Endothelial cell of umbilical vein (primary cell): Measurements from ENCODE around the gene ZBED5. TPM values are rescaled to one million over a fixed set of nuclear protein-coding genes. Genes with fewer than 3 reads are reported as not detected.
"Not testable (repeated sequence)": the region's sequence is repeated elsewhere in the genome, so short reads cannot be mapped to it uniquely, and the experiment has no call there.

ENCODE experiments used
- BruUV-seq: library from RNA; stranded (reverse); fragments of 400-500 nt; replicated peaks from 2 replicates; lab custom pipeline; 2021; lab: Mats Ljungman, UMichigan
- CTCF ChIA-PET: fragments of 300-600, 350-600 bp; sonication (Branson Sonifier 250); formaldehyde crosslinking; loops from one replicate; lab custom pipeline; 2021; ENCODE audit warnings: antibody characterized with exemption, inconsistent platforms; lab: Charles Lee
- POLR2A ChIA-PET: fragments of 300-600, 350-600 bp; sonication (Branson Sonifier 250); formaldehyde crosslinking; loops from one replicate; lab custom pipeline; 2021; ENCODE audit warnings: antibody characterized with exemption, inconsistent platforms; lab: Charles Lee
- DNase-seq: peaks from one replicate; pipeline ENCODE4 v3.0.0-alpha.2; 2011; ENCODE audit warnings: low read depth, low spot score
- FAIRE-seq: peaks from 2 replicates; lab custom pipeline; 2011; peaks lifted over from hg19 to GRCh38; lab: Jason Lieb, UNC
- H2AFZ ChIP-seq: 2 replicates; pipeline ENCODE4 v1.6.0; 2012; ENCODE audit warnings: low read depth, low read length, control low read depth, inconsistent platforms
- H3K27ac ChIP-seq: 2 replicates; pipeline ENCODE4 v1.5.1; 2011; ENCODE audit warnings: low read depth, mild to moderate bottlenecking, control low read depth, low read length, moderate library complexity; ENCODE audit not compliant: insufficient read depth
- H3K27me3 ChIP-seq, 2 experiments: 2 replicates each; pipeline versions ENCODE4 v1.6.0 to v1.6.1; 2011; ENCODE audit warnings: low read length in 2 of 2, mixed read lengths in 1 of 2; ENCODE audit not compliant: control insufficient read depth in 2 of 2, insufficient read depth in 2 of 2
- H3K36me3 ChIP-seq, 2 experiments: 2 replicates in 1 of 2; 3 replicates in 1 of 2; pipeline ENCODE4 v1.5.1; 2011; ENCODE audit warnings: low read length in 2 of 2, mild to moderate bottlenecking in 1 of 2, moderate library complexity in 1 of 2; ENCODE audit not compliant: control insufficient read depth in 2 of 2, insufficient read depth in 2 of 2; ENCODE audit errors: extremely low read depth in 1 of 2
- H3K4me1 ChIP-seq: 3 replicates; pipeline ENCODE4 v1.5.1; 2011; ENCODE audit warnings: mild to moderate bottlenecking, low read length; ENCODE audit not compliant: control insufficient read depth, insufficient read depth; ENCODE audit errors: extremely low read depth
- H3K4me2 ChIP-seq: 2 replicates; pipeline ENCODE4 v1.6.1; 2011; ENCODE audit warnings: low read length, control low read depth, mixed read lengths; ENCODE audit not compliant: insufficient read depth
- H3K4me3 ChIP-seq, 3 experiments: fragments of 200-600 bp in 1 of 3; sonication (generic), shearing (Covaris generic) in 1 of 3; replicated peaks in 1 of 3; 2 replicates each; pipeline ENCODE4 v1.5.1; 2011 to 2016; ENCODE audit warnings: control low read depth in 3 of 3, low read length in 3 of 3, mild to moderate bottlenecking in 2 of 3, inconsistent platforms in 1 of 3, low read depth in 1 of 3, moderate library complexity in 1 of 3; ENCODE audit not compliant: insufficient read depth in 1 of 3
- H3K79me2 ChIP-seq: 2 replicates; pipeline ENCODE4 v1.6.0; 2012; ENCODE audit warnings: low read length, inconsistent platforms; ENCODE audit not compliant: control insufficient read depth, insufficient read depth
- H3K9ac ChIP-seq: replicated peaks from 2 replicates; pipeline ENCODE3; 2011; ENCODE audit warnings: low read length, control low read depth; ENCODE audit not compliant: insufficient read depth; ENCODE audit errors: extremely low read depth
- H3K9me1 ChIP-seq: replicated peaks from 3 replicates; pipeline ENCODE4 v1.6.0; 2011; ENCODE audit warnings: mild to moderate bottlenecking, low read length; ENCODE audit not compliant: control insufficient read depth, insufficient read depth; ENCODE audit errors: extremely low read depth
- H3K9me3 ChIP-seq: replicated peaks from 2 replicates; pipeline ENCODE4 v1.5.1; 2012; ENCODE audit warnings: low read length, inconsistent platforms; ENCODE audit not compliant: control insufficient read depth, insufficient read depth
- H4K20me1 ChIP-seq: replicated peaks from 2 replicates; pipeline ENCODE3; 2011; ENCODE audit warnings: mild to moderate bottlenecking, low read length; ENCODE audit not compliant: control insufficient read depth, insufficient read depth; ENCODE audit errors: extremely low read depth
- CTCF ChIP-seq, 2 donors: IDR thresholded peaks; 1 replicate in 1 of 2; 2 replicates in 1 of 2; pipeline ENCODE4 v1.5.1; 2011; ENCODE audit warnings: low read length in 2 of 2, mild to moderate bottlenecking in 2 of 2, moderate library complexity in 2 of 2, control low read depth in 1 of 2, inconsistent platforms in 1 of 2, low read depth in 1 of 2; ENCODE audit not compliant: insufficient read depth in 1 of 2; ENCODE audit errors: extremely low read depth in 1 of 2
- EZH2 ChIP-seq: IDR thresholded peaks from 2 replicates; pipeline ENCODE4 v1.6.1; 2012; ENCODE audit warnings: borderline replicate concordance, low read depth, mild to moderate bottlenecking, moderate library complexity, low read length, inconsistent platforms; ENCODE audit not compliant: severe bottlenecking
- FOS ChIP-seq: IDR thresholded peaks from 2 replicates; pipeline ENCODE4 v1.6.1; 2011; ENCODE audit warnings: mild to moderate bottlenecking, low read length, moderate library complexity, borderline replicate concordance; ENCODE audit not compliant: insufficient read depth
- GATA2 ChIP-seq: IDR thresholded peaks from 2 replicates; pipeline ENCODE4 v1.7.0; 2011; ENCODE audit warnings: low read depth, mild to moderate bottlenecking, moderate library complexity, mixed read lengths, low read length; ENCODE audit not compliant: insufficient read length, insufficient read depth
- JUN ChIP-seq: IDR thresholded peaks from 2 replicates; pipeline ENCODE4 v1.6.1; 2011; ENCODE audit warnings: borderline replicate concordance, low read depth; ENCODE audit not compliant: insufficient read length, insufficient read depth
- MYC ChIP-seq: IDR thresholded peaks from one replicate; pipeline ENCODE4 v1.6.1; 2011; ENCODE audit warnings: mild to moderate bottlenecking, low read depth, low read length
- POLR2A ChIP-seq: IDR thresholded peaks from 2 replicates; pipeline ENCODE4 v1.6.1; 2012; ENCODE audit warnings: low read depth, mild to moderate bottlenecking, control low read depth, low read length
- POLR2AphosphoS5 ChIP-seq: IDR thresholded peaks from 2 replicates; pipeline ENCODE4 v1.6.1; 2012; ENCODE audit warnings: low read depth, mild to moderate bottlenecking, control low read depth, low read length, moderate library complexity; ENCODE audit not compliant: insufficient read depth
- dilution Hi-C: fragments of 300-500 bp; cut with MboI; formaldehyde crosslinking; loops from one replicate; pipeline ENCODE4 v1.15.0; 2019; ENCODE audit warnings: low sequenced_read_pairs; ENCODE audit not compliant: extremely low pct_ligation_motif_present
- intact Hi-C: fragments of 100-400 bp; cut with micrococcal nuclease; formaldehyde crosslinking; loops from one replicate; pipeline ENCODE4 v1.10.0; 2022
- polyA plus RNA-seq, 4 experiments: library from polyadenylated mRNA; depleted of rRNA in 3 of 4; stranded (reverse) in 3 of 4; unstranded in 1 of 4; fragments of >200 nt; gene quantifications; 2 replicates each; pipeline versions ENCODE4 v1.2.1 to v1.2.3, GENCODE V29; 2011 to 2012; ENCODE audit warnings: missing spikeins in 1 of 4
- total RNA-seq: library from RNA; stranded (reverse); gene quantifications from 2 replicates; pipeline ENCODE4 v1.2.3, GENCODE V29; 2021
- TF ChIP-seq, protein P1 (sequence below): IDR thresholded peaks from 2 replicates; pipeline ENCODE4 v1.6.1; 2011; ENCODE audit not compliant: insufficient read depth, insufficient read length

Gene ZBED5
- total and polyA plus RNA-seq, 2 donors (not counting 3 experiments of a cell fraction or from before 2014, with no cell fraction given): 41.2 to 59.4 TPM

DNA sequence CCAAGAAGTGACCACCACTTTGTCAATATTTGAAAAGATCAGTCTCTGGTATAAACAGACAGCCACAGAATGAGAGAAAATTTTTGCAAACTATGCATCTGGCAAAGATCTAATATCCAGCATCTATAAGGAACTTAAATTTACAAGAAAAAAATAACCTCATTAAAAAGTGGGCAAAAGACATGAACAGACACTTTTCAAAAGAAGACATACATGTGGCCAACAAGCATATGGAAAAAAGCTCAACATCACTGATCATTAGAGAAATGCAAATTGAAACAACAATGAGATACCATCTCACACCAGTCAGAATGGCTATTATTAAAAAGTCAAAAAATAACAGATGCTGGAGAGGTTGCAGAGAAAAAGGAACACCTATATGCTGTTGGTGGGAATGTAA, 32.2 kb upstream of the ZBED5 start:
- intact Hi-C loops, FAIRE-seq, H3K9me1 ChIP-seq, BruUV-seq, H2AFZ ChIP-seq, H3K9me3 ChIP-seq, H3K79me2 ChIP-seq, H3K36me3 ChIP-seq, DNase-seq, H3K4me1 ChIP-seq, H3K27me3 ChIP-seq, H3K9ac ChIP-seq, H3K4me3 ChIP-seq, H3K27ac ChIP-seq, POLR2A ChIA-PET, dilution Hi-C loops, H4K20me1 ChIP-seq, H3K4me2 ChIP-seq: not testable (repeated sequence)
- CTCF ChIA-PET: interaction anchor here (1.0 to 4.0 kb wide), 2 partner anchors 11 kb away, joined by 4 to 18 read pairs; no protein-coding TSS in a partner anchor

DNA sequence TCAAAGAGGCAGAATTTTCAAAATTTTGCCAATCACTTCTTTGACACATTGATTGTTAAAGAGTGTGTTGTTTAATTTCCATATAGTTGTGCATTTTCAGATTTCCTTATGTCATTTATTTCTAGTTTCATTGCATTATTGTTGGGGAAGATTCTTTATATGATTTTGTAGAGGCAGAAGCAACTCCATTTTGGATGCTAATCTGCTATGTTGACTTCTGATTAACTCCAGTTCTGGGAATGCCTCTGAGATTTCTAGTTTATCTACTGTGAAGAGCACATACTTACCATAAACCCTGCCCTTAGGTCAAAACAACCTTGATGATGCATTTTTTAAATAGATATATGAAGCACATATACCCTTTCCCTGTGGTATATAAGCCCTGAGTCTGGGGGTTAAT, 29.5 kb upstream of the ZBED5 start:
- no peak overlapping the region for H3K9ac ChIP-seq
- FAIRE-seq (no peak), DNase-seq (no peak)
- no peaks in the 10 kb centered on the region for H4K20me1 ChIP-seq
- no peaks in the 10 kb centered on the region for H3K27me3 ChIP-seq
- no peak overlapping the region for H3K27ac ChIP-seq
- dilution Hi-C loops: no loop called here
- peaks cover 5% of the 10 kb centered on the region for H3K4me1 ChIP-seq
- no peaks in the 10 kb centered on the region for H3K9me3 ChIP-seq
- no peak overlapping the region for H2AFZ ChIP-seq
- BruUV-seq: no TSS peak
- H3K36me3 ChIP-seq: no peaks in the 10 kb centered on the region
- TF ChIP-seq EZH2: no peak
- no peak for TF ChIP-seq POLR2A
- no peak for TF ChIP-seq CTCF (IDR thresholded peaks at IDR 0.05; ENCODE audit: extremely low read depth in 1 of 2, insufficient read depth in 1 of 2, low read depth in 1 of 2, low read length in 2 of 2)
- TF ChIP-seq MYC: no peak
- no peak for TF ChIP-seq JUN
- TF ChIP-seq FOS: no peak
- TF ChIP-seq, protein P1, sequence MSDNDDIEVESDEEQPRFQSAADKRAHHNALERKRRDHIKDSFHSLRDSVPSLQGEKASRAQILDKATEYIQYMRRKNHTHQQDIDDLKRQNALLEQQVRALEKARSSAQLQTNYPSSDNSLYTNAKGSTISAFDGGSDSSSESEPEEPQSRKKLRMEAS: no peak
- no peak for TF ChIP-seq POLR2AphosphoS5
- no peak for TF ChIP-seq GATA2
- CTCF ChIA-PET: interaction anchor here (4.0 kb wide), 1 partner anchor 8 kb away, joined by 18 read pairs; no protein-coding TSS in a partner anchor
- intact Hi-C loops: no loop called here
- no peaks in the 10 kb centered on the region for H3K9me1 ChIP-seq
- H3K4me2 ChIP-seq: no peak overlapping the region
- H3K4me3 ChIP-seq: no peak overlapping the region
- POLR2A ChIA-PET: no interaction called here
- H3K79me2 ChIP-seq: no peaks in the 10 kb centered on the region
